SK-N-SH treated with all-trans-retinoic acid at 6 μM for 48 hours (cell line): ENCODE data around the gene MYLK.

Experiments
- ATAC-seq: fragments of 200-7000 bp; cut with Tn5 transposase; 3 replicates; pipeline ENCODE4 v1.9.1; 2020; ENCODE audit warnings: mild to moderate bottlenecking, moderate library complexity
- ARNTL ChIP-seq: fragments of 450-650 bp; formaldehyde crosslinking; IDR thresholded peaks from 2 replicates; pipeline ENCODE4 v1.5.0; 2020; ENCODE audit warnings: low read depth, mild to moderate bottlenecking, moderate library complexity, borderline replicate concordance
- BACH2 ChIP-seq: fragments of 250-450 bp; sonication (Bioruptor Pico); IDR thresholded peaks from 2 replicates; pipeline ENCODE4 v1.9.0; 2021; ENCODE audit warnings: mild to moderate bottlenecking, borderline replicate concordance
- CREB5 ChIP-seq: fragments of 250-450 bp; sonication (Bioruptor Pico); IDR thresholded peaks from 2 replicates; pipeline ENCODE4 v1.5.1; 2020; ENCODE audit warnings: low read depth, mild to moderate bottlenecking, moderate library complexity
- CSDC2 ChIP-seq: fragments of 250-450 bp; sonication (Bioruptor Pico); IDR thresholded peaks from 2 replicates; pipeline ENCODE4 v1.5.0; 2020; ENCODE audit warnings: mild to moderate bottlenecking, moderate library complexity
- CSRNP3 ChIP-seq: fragments of 250-450 bp; sonication (Bioruptor Pico); IDR thresholded peaks from 2 replicates; pipeline ENCODE4 v1.5.1; 2021; ENCODE audit warnings: mild to moderate bottlenecking, moderate library complexity
- ESRRG ChIP-seq: fragments of 250-450 bp; sonication (Bioruptor Pico); IDR thresholded peaks from 2 replicates; pipeline ENCODE4 v1.6.1; 2021; ENCODE audit warnings: mild to moderate bottlenecking
- GLIS3 ChIP-seq: fragments of 250-450 bp; sonication (Bioruptor Pico); IDR thresholded peaks from 2 replicates; pipeline ENCODE4 v1.5.0; 2020; ENCODE audit warnings: mild to moderate bottlenecking, moderate library complexity
- PATZ1 ChIP-seq: fragments of 250-450 bp; sonication (Bioruptor Pico); IDR thresholded peaks from 2 replicates; pipeline ENCODE4 v1.8.0; 2020; ENCODE audit warnings: mild to moderate bottlenecking, moderate library complexity, borderline replicate concordance
- POU6F1 ChIP-seq: fragments of 250-450 bp; sonication (Bioruptor Pico); IDR thresholded peaks from 2 replicates; pipeline ENCODE4 v1.8.0; 2021; ENCODE audit warnings: low read depth, mild to moderate bottlenecking, moderate library complexity, borderline replicate concordance
- PPARA ChIP-seq: fragments of 250-450 bp; sonication (Bioruptor Pico); IDR thresholded peaks from 2 replicates; pipeline ENCODE4 v1.5.0; 2020; ENCODE audit warnings: mild to moderate bottlenecking, borderline replicate concordance
- RARB ChIP-seq: fragments of 250-450 bp; sonication (Bioruptor Pico); IDR thresholded peaks from 2 replicates; pipeline ENCODE4 v1.8.0; 2021; ENCODE audit warnings: mild to moderate bottlenecking, moderate library complexity
- SNAI2 ChIP-seq: fragments of 250-450 bp; sonication (Bioruptor Pico); IDR thresholded peaks from 2 replicates; pipeline ENCODE4 v1.5.0; 2020; ENCODE audit warnings: mild to moderate bottlenecking, moderate library complexity
- TCF4 ChIP-seq: fragments of 250-450 bp; sonication (Bioruptor Pico); IDR thresholded peaks from 2 replicates; pipeline ENCODE4 v1.8.0; 2021; ENCODE audit warnings: mild to moderate bottlenecking, moderate library complexity, borderline replicate concordance
- TOX ChIP-seq: fragments of 250-450 bp; sonication (Bioruptor Pico); IDR thresholded peaks from 2 replicates; pipeline ENCODE4 v1.8.0; 2021; ENCODE audit warnings: mild to moderate bottlenecking, moderate library complexity, borderline replicate concordance
- TSHZ2 ChIP-seq: fragments of 250-450 bp; sonication (Bioruptor Pico); IDR thresholded peaks from 2 replicates; pipeline ENCODE4 v1.5.0; 2020; ENCODE audit warnings: mild to moderate bottlenecking, moderate library complexity
- ZC3H10 ChIP-seq: fragments of 250-450 bp; sonication (Bioruptor Pico); IDR thresholded peaks from 2 replicates; pipeline ENCODE4 v1.5.1; 2021; ENCODE audit warnings: mild to moderate bottlenecking, moderate library complexity
- ZFP3 ChIP-seq: fragments of 250-450 bp; sonication (Bioruptor Pico); IDR thresholded peaks from 2 replicates; pipeline ENCODE4 v1.5.0; 2020; ENCODE audit warnings: mild to moderate bottlenecking, moderate library complexity
- ZNF565 ChIP-seq: fragments of 450-650 bp; formaldehyde crosslinking; conservative IDR thresholded peaks from 2 replicates; pipeline ENCODE4 v1.5.0; 2020; ENCODE audit warnings: low read depth, mild to moderate bottlenecking, moderate library complexity
- ZNF70 ChIP-seq: fragments of 450-650 bp; formaldehyde crosslinking; IDR thresholded peaks from 2 replicates; pipeline ENCODE4 v1.5.0; 2020; ENCODE audit warnings: mild to moderate bottlenecking, moderate library complexity
- ZNF8 ChIP-seq: fragments of 450-650 bp; formaldehyde crosslinking; IDR thresholded peaks from 2 replicates; pipeline ENCODE4 v1.5.0; 2020; ENCODE audit warnings: mild to moderate bottlenecking, moderate library complexity

Gene MYLK

GRCh38 chr3:123750209-123750608 is 133.9 kb downstream of the MYLK start (continued):
- TF ChIP-seq POU6F1 (CRISPR knock-in tag) (no peak), SNAI2 (no peak), ZNF8 (no peak), ZC3H10 (CRISPR knock-in tag) (no peak), CSDC2 (CRISPR knock-in tag) (no peak)

GRCh38 chr3:123749711-123750110 is 134.4 kb downstream of the MYLK start:
- TF ChIP-seq ZNF8, result no peak
- no peak for TF ChIP-seq CSDC2 (CRISPR knock-in tag)
- TF ChIP-seq POU6F1 (CRISPR knock-in tag), result no peak
- no peak for TF ChIP-seq SNAI2
- no peak for TF ChIP-seq PATZ1 (CRISPR knock-in tag)
- no peak for TF ChIP-seq TCF4 (CRISPR knock-in tag)
- no peak for TF ChIP-seq GLIS3
- TF ChIP-seq ARNTL (CRISPR knock-in tag), result no peak
- TF ChIP-seq PPARA (CRISPR knock-in tag), result no peak
- no peak for TF ChIP-seq TSHZ2 (CRISPR knock-in tag)
- no peak for TF ChIP-seq TOX (CRISPR knock-in tag)
- TF ChIP-seq ZFP3 (CRISPR knock-in tag), result no peak
- TF ChIP-seq ZC3H10 (CRISPR knock-in tag), result no peak
- no peak for TF ChIP-seq ZNF565
- TF ChIP-seq CREB5 (CRISPR knock-in tag), result no peak
- no peak for TF ChIP-seq ZNF70 (CRISPR knock-in tag)
- no peak for TF ChIP-seq RARB (CRISPR knock-in tag)

GRCh38 chr3:123745184-123745855 is 138.8 kb downstream of the MYLK start:
- ATAC-seq, result no peak
- no peak for TF ChIP-seq BACH2 (CRISPR knock-in tag)
- no peak for TF ChIP-seq ESRRG (CRISPR knock-in tag)
- no peak for TF ChIP-seq PATZ1 (CRISPR knock-in tag)
- TF ChIP-seq ZFP3 (CRISPR knock-in tag), result no peak
- TF ChIP-seq POU6F1 (CRISPR knock-in tag), result no peak
- no peak for TF ChIP-seq ZNF8
- no peak for TF ChIP-seq CSRNP3 (CRISPR knock-in tag)
- no peak for TF ChIP-seq ZNF565

More at GRCh38 chr3:123749711-123750110, 134.4 kb downstream of the MYLK start:
- peak; percentile 21; the same call in 2 of the 3 replicates for ATAC-seq
